ENCODE data around the gene ELAC1.
"Not testable (repeated sequence)": the region's sequence is repeated elsewhere in the genome, so short reads cannot be mapped to it uniquely, and the experiment has no call there.

GRCh38 chr18:50945918-50946317 lies 21.9 kb upstream of the ELAC1 start:
- TF ChIP-seq, protein P1, sequence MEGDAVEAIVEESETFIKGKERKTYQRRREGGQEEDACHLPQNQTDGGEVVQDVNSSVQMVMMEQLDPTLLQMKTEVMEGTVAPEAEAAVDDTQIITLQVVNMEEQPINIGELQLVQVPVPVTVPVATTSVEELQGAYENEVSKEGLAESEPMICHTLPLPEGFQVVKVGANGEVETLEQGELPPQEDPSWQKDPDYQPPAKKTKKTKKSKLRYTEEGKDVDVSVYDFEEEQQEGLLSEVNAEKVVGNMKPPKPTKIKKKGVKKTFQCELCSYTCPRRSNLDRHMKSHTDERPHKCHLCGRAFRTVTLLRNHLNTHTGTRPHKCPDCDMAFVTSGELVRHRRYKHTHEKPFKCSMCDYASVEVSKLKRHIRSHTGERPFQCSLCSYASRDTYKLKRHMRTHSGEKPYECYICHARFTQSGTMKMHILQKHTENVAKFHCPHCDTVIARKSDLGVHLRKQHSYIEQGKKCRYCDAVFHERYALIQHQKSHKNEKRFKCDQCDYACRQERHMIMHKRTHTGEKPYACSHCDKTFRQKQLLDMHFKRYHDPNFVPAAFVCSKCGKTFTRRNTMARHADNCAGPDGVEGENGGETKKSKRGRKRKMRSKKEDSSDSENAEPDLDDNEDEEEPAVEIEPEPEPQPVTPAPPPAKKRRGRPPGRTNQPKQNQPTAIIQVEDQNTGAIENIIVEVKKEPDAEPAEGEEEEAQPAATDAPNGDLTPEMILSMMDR (IDR thresholded peaks at IDR 0.05 in 8 of 11, conservative IDR thresholded peaks at IDR 0.05 in 3 of 11), result not testable (repeated sequence)
- TF ChIP-seq POLR2AphosphoS5, POLR2A (IDR thresholded peaks at IDR 0.05): not testable (repeated sequence)
